AG04449 (cell line): Measurements from ENCODE around the gene PLPPR2.

Source experiments
- CTCF ChIA-PET: fragments of 350-600 bp; formaldehyde crosslinking; extraction: SDS; loops from one replicate; lab custom pipeline; 2021; ENCODE audit warnings: antibody characterized with exemption; lab: Yijun Ruan, JAX
- POLR2A ChIA-PET: fragments of 400-600, 350-600 bp; formaldehyde crosslinking; extraction: SDS; loops from one replicate; lab custom pipeline; 2020; ENCODE audit warnings: antibody characterized with exemption, inconsistent platforms; lab: Yijun Ruan, JAX
- DNase-seq: peaks from one replicate; pipeline ENCODE4 v3.0.0-alpha.2; 2010; ENCODE audit warnings: low read depth, low spot score
- H3K4me3 ChIP-seq: 2 replicates; pipeline ENCODE4 v1.5.1; 2011; ENCODE audit warnings: low read depth, mild to moderate bottlenecking, control low read depth, low read length
- TF ChIP-seq, protein P1 (sequence below): IDR thresholded peaks from one replicate; pipeline ENCODE4 v1.5.1; 2011; ENCODE audit warnings: mild to moderate bottlenecking, moderate library complexity, low read length, control low read depth, inconsistent platforms; ENCODE audit not compliant: insufficient read depth; ENCODE audit errors: missing control alignments

Gene PLPPR2

DNA sequence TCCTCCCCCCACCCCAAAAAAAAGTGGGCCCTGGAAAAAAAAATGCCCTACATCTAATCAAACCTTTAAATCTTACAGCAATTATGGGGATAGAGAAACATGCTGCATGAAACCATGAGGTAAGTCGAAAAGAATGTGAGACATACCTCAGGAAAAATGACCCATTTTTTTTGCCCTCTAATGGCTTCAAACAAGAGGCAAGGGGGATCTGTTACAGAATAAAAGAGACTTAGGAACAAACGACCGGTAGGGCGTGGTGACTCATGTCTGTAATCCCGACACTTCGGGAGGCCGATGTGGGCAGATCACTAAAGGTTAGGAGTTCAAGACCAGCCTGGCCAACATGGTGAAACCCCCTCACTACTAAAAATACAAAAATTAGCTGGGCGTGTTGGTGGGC lies 55.5 kb downstream of the PLPPR2 start:
- no peak overlapping the region for H3K4me3 ChIP-seq
- TF ChIP-seq, protein P1, sequence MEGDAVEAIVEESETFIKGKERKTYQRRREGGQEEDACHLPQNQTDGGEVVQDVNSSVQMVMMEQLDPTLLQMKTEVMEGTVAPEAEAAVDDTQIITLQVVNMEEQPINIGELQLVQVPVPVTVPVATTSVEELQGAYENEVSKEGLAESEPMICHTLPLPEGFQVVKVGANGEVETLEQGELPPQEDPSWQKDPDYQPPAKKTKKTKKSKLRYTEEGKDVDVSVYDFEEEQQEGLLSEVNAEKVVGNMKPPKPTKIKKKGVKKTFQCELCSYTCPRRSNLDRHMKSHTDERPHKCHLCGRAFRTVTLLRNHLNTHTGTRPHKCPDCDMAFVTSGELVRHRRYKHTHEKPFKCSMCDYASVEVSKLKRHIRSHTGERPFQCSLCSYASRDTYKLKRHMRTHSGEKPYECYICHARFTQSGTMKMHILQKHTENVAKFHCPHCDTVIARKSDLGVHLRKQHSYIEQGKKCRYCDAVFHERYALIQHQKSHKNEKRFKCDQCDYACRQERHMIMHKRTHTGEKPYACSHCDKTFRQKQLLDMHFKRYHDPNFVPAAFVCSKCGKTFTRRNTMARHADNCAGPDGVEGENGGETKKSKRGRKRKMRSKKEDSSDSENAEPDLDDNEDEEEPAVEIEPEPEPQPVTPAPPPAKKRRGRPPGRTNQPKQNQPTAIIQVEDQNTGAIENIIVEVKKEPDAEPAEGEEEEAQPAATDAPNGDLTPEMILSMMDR: no peak
- ChIA-PET CTCF (interaction anchor here (0.6 to 4.5 kb wide), 3 partner anchors 23 to 120 kb away, joined by 3 to 13 read pairs (median 3); no protein-coding TSS in a partner anchor), POLR2A (no interaction called here)
- no peak for DNase-seq

DNA sequence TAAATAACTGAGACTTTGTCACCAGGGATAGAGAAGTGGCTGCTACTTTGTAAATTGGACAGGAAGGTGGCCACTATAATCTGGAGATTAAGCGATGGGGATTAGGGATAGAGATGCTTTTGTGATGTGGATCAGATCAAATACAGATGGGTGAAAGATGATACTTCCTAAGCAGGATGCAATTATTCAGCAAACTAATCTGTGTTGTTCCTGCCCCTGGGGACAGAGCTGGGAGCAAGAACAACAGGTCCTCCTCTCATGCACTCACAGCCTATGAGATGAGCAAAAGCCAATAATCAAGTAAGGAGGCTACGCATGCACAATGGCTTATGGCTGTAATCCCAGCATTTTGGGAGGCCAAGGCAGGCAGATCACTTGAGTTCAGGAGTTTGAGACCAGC lies 59.3 kb downstream of the PLPPR2 start:
- ChIA-PET CTCF (interaction anchor here (1.4 to 4.5 kb wide), 2 partner anchors 28 to 34 kb away, joined by 4 to 13 read pairs; no protein-coding TSS in a partner anchor), POLR2A (no interaction called here)
- DNase-seq: no peak
- H3K4me3 ChIP-seq: no peak overlapping the region
- TF ChIP-seq, protein P1: no peak
